ENCODE measurements around the gene LCE1E. TPM values are rescaled to one million over a fixed set of nuclear protein-coding genes. Genes with fewer than 3 reads are reported as not detected.

The LCE1E gene
- total and polyA plus RNA-seq, 8 donors, result not detected

DNA sequence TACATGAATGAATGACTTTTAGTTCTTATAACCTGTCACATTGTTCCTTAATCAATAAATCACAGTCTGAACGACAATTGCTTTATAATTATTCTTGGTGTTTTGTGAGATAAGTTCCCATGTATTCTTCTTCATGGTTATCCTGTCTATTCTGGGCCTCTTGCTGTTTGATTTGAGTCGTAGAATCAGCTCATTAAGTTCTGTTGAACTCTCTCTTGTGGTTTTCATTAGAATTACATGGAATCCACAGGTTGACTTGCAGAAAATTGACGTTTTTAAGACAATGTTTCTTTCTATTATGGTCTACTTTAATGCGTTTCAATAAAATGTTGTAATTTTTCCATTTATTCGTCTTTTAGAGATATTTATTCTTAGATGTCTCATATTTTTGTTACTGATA is 37.2 kb downstream of the LCE1E start:
- Histone ChIP-seq H3K9me3 (no peaks in the 10 kb centered on the region), H3K36me3 (no peaks in the 10 kb centered on the region), H3K4me1 (no peaks in the 10 kb centered on the region), H3K27me3 (peaks cover 0 to 16% (median 0%) of the 10 kb centered on the region in 3 donors), H3K27ac (no peak overlapping the region), H3K4me3 (no peak overlapping the region)
- TF ChIP-seq POLR2A (IDR thresholded peaks at IDR 0.05), result no peak
- TF ChIP-seq, protein P1, sequence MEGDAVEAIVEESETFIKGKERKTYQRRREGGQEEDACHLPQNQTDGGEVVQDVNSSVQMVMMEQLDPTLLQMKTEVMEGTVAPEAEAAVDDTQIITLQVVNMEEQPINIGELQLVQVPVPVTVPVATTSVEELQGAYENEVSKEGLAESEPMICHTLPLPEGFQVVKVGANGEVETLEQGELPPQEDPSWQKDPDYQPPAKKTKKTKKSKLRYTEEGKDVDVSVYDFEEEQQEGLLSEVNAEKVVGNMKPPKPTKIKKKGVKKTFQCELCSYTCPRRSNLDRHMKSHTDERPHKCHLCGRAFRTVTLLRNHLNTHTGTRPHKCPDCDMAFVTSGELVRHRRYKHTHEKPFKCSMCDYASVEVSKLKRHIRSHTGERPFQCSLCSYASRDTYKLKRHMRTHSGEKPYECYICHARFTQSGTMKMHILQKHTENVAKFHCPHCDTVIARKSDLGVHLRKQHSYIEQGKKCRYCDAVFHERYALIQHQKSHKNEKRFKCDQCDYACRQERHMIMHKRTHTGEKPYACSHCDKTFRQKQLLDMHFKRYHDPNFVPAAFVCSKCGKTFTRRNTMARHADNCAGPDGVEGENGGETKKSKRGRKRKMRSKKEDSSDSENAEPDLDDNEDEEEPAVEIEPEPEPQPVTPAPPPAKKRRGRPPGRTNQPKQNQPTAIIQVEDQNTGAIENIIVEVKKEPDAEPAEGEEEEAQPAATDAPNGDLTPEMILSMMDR (IDR thresholded peaks at IDR 0.05), result no peak
- no peak for TF ChIP-seq POLR2AphosphoS5 (IDR thresholded peaks at IDR 0.05)
- no peak for TF ChIP-seq EP300 (IDR thresholded peaks at IDR 0.05)
- DNase-seq, result no peak
- whole genome bisulfite sequencing, 5 donors, result 32 to 39% (median 36%) methylated on average over 5 of the region's 5 CpGs
- intact Hi-C loops (cut with DNase I; ENCODE audit: low total_unique reads), result no loop called here

DNA sequence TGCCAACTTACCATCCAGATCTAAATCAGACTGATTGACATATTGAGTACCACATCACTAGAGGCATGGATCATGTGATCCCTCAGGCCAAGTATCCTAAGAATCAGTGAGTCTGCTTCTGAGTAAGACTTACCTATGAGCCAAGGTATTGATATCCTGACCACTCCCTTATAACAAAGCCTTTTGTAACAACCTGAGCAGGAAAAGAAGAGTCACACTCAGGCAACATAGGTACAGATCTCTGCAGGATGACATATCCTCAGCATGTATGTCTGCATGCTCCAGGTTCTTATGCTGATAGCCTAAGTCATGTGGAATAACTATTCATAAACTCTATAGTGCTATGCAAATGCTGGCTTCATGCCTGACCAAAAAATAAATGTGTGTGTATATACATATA is 38.9 kb downstream of the LCE1E start:
- Histone ChIP-seq H3K27ac (no peak overlapping the region), H3K36me3 (no peaks in the 10 kb centered on the region), H3K9me3 (no peaks in the 10 kb centered on the region), H3K4me3 (no peak overlapping the region), H3K4me1 (no peaks in the 10 kb centered on the region), H3K27me3 (peaks cover 0 to 24% (median 0%) of the 10 kb centered on the region in 3 donors)
- DNase-seq, result no peak
- TF ChIP-seq POLR2A (IDR thresholded peaks at IDR 0.05) (no peak), POLR2AphosphoS5 (IDR thresholded peaks at IDR 0.05) (no peak)
- TF ChIP-seq, protein P1 (IDR thresholded peaks at IDR 0.05), result no peak
- intact Hi-C loops (cut with DNase I; ENCODE audit: low total_unique reads), result no loop called here

DNA sequence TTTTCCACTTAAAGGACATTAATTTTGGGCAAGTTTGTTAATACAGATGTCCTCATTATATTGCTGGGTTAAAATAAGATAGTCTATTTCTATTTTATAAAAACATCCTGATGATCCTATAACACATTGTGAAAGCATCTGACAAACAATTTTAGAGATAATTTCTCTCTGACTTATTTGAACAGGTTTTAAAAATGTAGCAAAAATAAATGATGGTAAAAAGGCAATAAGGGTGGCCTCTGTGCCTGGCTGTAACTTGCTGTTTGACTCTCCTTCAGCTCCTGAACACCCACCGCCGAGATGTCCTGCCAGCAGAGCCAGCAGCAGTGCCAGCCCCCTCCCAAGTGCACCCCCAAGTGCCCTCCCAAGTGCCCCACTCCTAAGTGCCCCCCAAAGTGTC is 41.1 kb downstream of the LCE1E start, which contains the start of gene LCE1A:
LCE1A (plus strand) TSS at position 301 of the 400 bp plus-strand sequence; CDS start at position 301, 0 bp downstream.
- Histone ChIP-seq H3K9me3 (peaks cover 0 to 4% (median 0%) of the 10 kb centered on the region in 4 donors), H3K36me3 (no peaks in the 10 kb centered on the region), H3K27ac (no peak within 1 kb of the TSS), H3K4me1 (no peaks in the 10 kb centered on the region), H3K4me3 (no peak within 1 kb of the TSS), H3K27me3 (peaks cover 0 to 24% (median 0%) of the 10 kb centered on the region in 3 donors)
- WGBS, 5 donors, result 41 to 74% (median 67%) methylated on average over 2 of the region's 2 CpGs
- TF ChIP-seq, protein P1 (IDR thresholded peaks at IDR 0.05), result no peak
- TF ChIP-seq POLR2AphosphoS5 (IDR thresholded peaks at IDR 0.05) (no peak), EP300 (IDR thresholded peaks at IDR 0.05) (no peak), POLR2A (IDR thresholded peaks at IDR 0.05) (no peak)
- DNase-seq, result no peak
- intact Hi-C loops (cut with DNase I; ENCODE audit: low total_unique reads), result no loop called here

DNA sequence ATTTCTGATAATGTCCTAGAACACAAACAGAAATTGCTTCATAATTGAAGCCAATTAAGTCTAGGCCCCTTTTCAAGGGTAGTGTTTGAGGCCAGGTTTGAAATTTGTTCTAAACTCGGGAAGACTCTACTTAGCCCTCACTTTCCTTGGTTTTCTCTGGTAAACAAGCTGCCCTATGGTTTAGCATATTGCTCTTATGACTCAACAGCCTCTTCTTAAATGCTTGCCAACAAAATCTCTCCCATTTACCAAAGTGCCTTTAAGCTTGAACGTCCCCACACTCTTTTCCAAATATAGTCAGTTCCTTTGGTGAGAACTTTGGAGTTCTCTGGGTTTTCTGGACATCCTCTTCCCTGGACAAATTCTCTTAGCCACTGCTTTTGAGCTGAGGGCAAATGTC is 50.8 kb downstream of the LCE1E start:
- Histone ChIP-seq H3K27ac (no peak overlapping the region), H3K9me3 (no peaks in the 10 kb centered on the region), H3K36me3 (no peaks in the 10 kb centered on the region), H3K4me1 (no peaks in the 10 kb centered on the region), H3K4me3 (no peak overlapping the region), H3K27me3 (no peaks in the 10 kb centered on the region)
- intact Hi-C loops (cut with DNase I; ENCODE audit: low total_unique reads), result no loop called here
- no peak for DNase-seq
- WGBS, 5 donors, result 47 to 61% (median 54%) methylated on average over 2 of the region's 2 CpGs
- TF ChIP-seq POLR2AphosphoS5 (IDR thresholded peaks at IDR 0.05) (no peak), POLR2A (IDR thresholded peaks at IDR 0.05) (no peak), EP300 (IDR thresholded peaks at IDR 0.05) (no peak)
- TF ChIP-seq, protein P1 (IDR thresholded peaks at IDR 0.05), result no peak

Other genes with a start within 250 kb of the LCE1E start
- not detected for gene LCE3E, start 219.5 kb upstream of the LCE1E start, total RNA-seq
- under 1 TPM in 1 of 3 donors, not detected in 2; 0.65 TPM for gene LCE3E, start 219.5 kb upstream of the LCE1E start, polyA plus RNA-seq
- not detected for gene LCE3D, start 205.7 kb upstream of the LCE1E start, total RNA-seq
- gene LCE3D, start 205.7 kb upstream of the LCE1E start, polyA plus RNA-seq, result under 1 TPM in 1 of 3 donors, not detected in 2; 0.98 TPM
- gene LCE3C, start 186.0 kb upstream of the LCE1E start, total RNA-seq, result not detected
- gene LCE3C, start 186.0 kb upstream of the LCE1E start, polyA plus RNA-seq, result not detected
- gene LCE3B, start 172.4 kb upstream of the LCE1E start, total RNA-seq, result not detected
- not detected for gene LCE3B, start 172.4 kb upstream of the LCE1E start, polyA plus RNA-seq
- not detected for gene LCE3A, start 163.2 kb upstream of the LCE1E start, total RNA-seq
- not detected for gene LCE3A, start 163.2 kb upstream of the LCE1E start, polyA plus RNA-seq
- gene LCE2D, start 122.9 kb upstream of the LCE1E start, total RNA-seq, result not detected
- gene LCE2D, start 122.9 kb upstream of the LCE1E start, polyA plus RNA-seq, result not detected
- gene LCE2C, start 111.0 kb upstream of the LCE1E start, total RNA-seq, result not detected
- not detected for gene LCE2C, start 111.0 kb upstream of the LCE1E start, polyA plus RNA-seq
- not detected for gene LCE2B, start 100.1 kb upstream of the LCE1E start, total RNA-seq
- not detected for gene LCE2B, start 100.1 kb upstream of the LCE1E start, polyA plus RNA-seq
- gene LCE2A, start 87.9 kb upstream of the LCE1E start, total RNA-seq, result not detected
- gene LCE2A, start 87.9 kb upstream of the LCE1E start, polyA plus RNA-seq, result not detected
- gene LCE4A, start 78.1 kb upstream of the LCE1E start, total RNA-seq, result not detected
- not detected for gene LCE4A, start 78.1 kb upstream of the LCE1E start, polyA plus RNA-seq
- not detected for gene KPRP, start 28.2 kb upstream of the LCE1E start, total RNA-seq
- under 1 TPM in 1 of 3 donors, not detected in 2; 0.30 TPM for gene KPRP, start 28.2 kb upstream of the LCE1E start, polyA plus RNA-seq
- not detected for gene LCE1F, start 11.1 kb upstream of the LCE1E start, total RNA-seq
- not detected for gene LCE1F, start 11.1 kb upstream of the LCE1E start, polyA plus RNA-seq
- not detected for gene LCE1D, start 10.5 kb downstream of the LCE1E start, total RNA-seq
- gene LCE1D, start 10.5 kb downstream of the LCE1E start, polyA plus RNA-seq, result not detected
- gene LCE1C, start 20.4 kb downstream of the LCE1E start, total RNA-seq, result not detected
- under 1 TPM in 1 of 3 donors, not detected in 2; 0.23 TPM for gene LCE1C, start 20.4 kb downstream of the LCE1E start, polyA plus RNA-seq
- not detected for gene LCE1B, start 25.7 kb downstream of the LCE1E start, total RNA-seq
- not detected for gene LCE1B, start 25.7 kb downstream of the LCE1E start, polyA plus RNA-seq
- not detected for gene LCE1A, start 41.2 kb downstream of the LCE1E start, total RNA-seq
- gene LCE1A, start 41.2 kb downstream of the LCE1E start, polyA plus RNA-seq, result not detected
- not detected for gene LCE6A, start 56.6 kb downstream of the LCE1E start, total RNA-seq
- not detected for gene LCE6A, start 56.6 kb downstream of the LCE1E start, polyA plus RNA-seq
- gene LCE7A, start 73.7 kb downstream of the LCE1E start, total RNA-seq, result not detected
- not detected for gene LCE7A, start 73.7 kb downstream of the LCE1E start, polyA plus RNA-seq
- not detected for gene SMCP, start 92.1 kb downstream of the LCE1E start, total RNA-seq
- not detected for gene SMCP, start 92.1 kb downstream of the LCE1E start, polyA plus RNA-seq
- not detected for gene IVL, start 122.3 kb downstream of the LCE1E start, total RNA-seq
- 10 to 100 TPM in 1 of 3 donors, not detected in 2; 11.5 TPM for gene IVL, start 122.3 kb downstream of the LCE1E start, polyA plus RNA-seq
- gene SPRR5, start 160.9 kb downstream of the LCE1E start, total RNA-seq, result not detected
- 1 to 10 TPM in 1 of 3 donors, not detected in 2; 1.0 TPM for gene SPRR5, start 160.9 kb downstream of the LCE1E start, polyA plus RNA-seq
- not detected for gene SPRR4, start 184.4 kb downstream of the LCE1E start, total RNA-seq
- not detected for gene SPRR4, start 184.4 kb downstream of the LCE1E start, polyA plus RNA-seq
- gene SPRR1A, start 197.8 kb downstream of the LCE1E start, total RNA-seq, result not detected
- 100 to 1,000 TPM in 1 of 3 donors, not detected in 2; 123 TPM for gene SPRR1A, start 197.8 kb downstream of the LCE1E start, polyA plus RNA-seq
- gene SPRR3, start 215.5 kb downstream of the LCE1E start, total RNA-seq, result 1 to 10 TPM in 1 of 5 donors, not detected in 4; 3.1 TPM
- gene SPRR3, start 215.5 kb downstream of the LCE1E start, polyA plus RNA-seq, result 100 to 1,000 TPM in 1 of 3 donors, 10 to 100 TPM in 1, not detected in 1; 12.8 to 932 TPM
- gene SPRR1B, start 244.9 kb downstream of the LCE1E start, total RNA-seq, result not detected
- gene SPRR1B, start 244.9 kb downstream of the LCE1E start, polyA plus RNA-seq, result 100 to 1,000 TPM in 1 of 3 donors, 1 to 10 TPM in 1, not detected in 1; 6.1 to 122 TPM

All from stomach (tissue), 9 donors.